ENCODE data around the gene ENOX1.
A peak's percentile ranks its signal among the peaks of the same experiment; 100 is the strongest.

ENOX1 gene

DNA sequence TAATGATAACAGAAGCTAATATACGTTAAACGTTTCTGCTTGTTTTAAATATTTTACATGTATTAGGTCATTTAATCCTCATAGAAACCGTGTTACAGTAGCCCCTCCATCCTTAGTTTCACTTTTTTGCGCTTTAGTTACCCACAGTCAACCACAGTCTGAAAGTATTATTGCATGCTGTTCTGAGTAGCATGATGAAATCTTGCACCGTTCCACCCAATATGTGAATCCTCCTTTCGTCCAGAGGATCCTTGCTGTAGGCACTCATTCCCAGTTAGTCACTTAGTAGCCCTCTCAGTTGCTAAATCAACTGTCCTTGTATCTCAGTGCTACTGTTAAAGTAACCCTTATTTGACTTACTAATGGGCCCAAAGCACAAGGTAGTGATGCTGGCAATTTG lies 257.8 kb downstream of the ENOX1 start:
- WGBS: 98% methylated on average over 4 of the region's 6 CpGs
- no peaks in the 10 kb centered on the region for H3K4me1 ChIP-seq (ENCODE audit: control insufficient read depth, insufficient read depth, low read depth, low read length)
- H2AFZ ChIP-seq (ENCODE audit: low read depth, low read length): no peak overlapping the region
- no peaks in the 10 kb centered on the region for H3K36me3 ChIP-seq (ENCODE audit: control insufficient read depth in 1 of 2, insufficient read depth in 2 of 2, low read depth in 1 of 2, low read length in 2 of 2)
- H3K9me3 ChIP-seq (ENCODE audit: control insufficient read depth, low read length): no peaks in the 10 kb centered on the region
- H4K91ac ChIP-seq (ENCODE audit: low read length): no peak overlapping the region
- no peak overlapping the region for H3K4me2 ChIP-seq (ENCODE audit: low read length, poor library complexity, severe bottlenecking)
- H4K8ac ChIP-seq (ENCODE audit: low read length): no peak overlapping the region
- DNase-seq: peak; percentile 21
- no peak overlapping the region for H3K4ac ChIP-seq (ENCODE audit: low read depth in 1 of 2, low read length in 2 of 2)
- H2BK120ac ChIP-seq (ENCODE audit: low read depth, low read length): no peak overlapping the region
- H3K27ac ChIP-seq (ENCODE audit: low read length, poor library complexity, severe bottlenecking): no peak overlapping the region
- H2BK15ac ChIP-seq (ENCODE audit: low read depth, poor library complexity, severe bottlenecking): no peak overlapping the region
- H3K27me3 ChIP-seq (ENCODE audit: control insufficient read depth in 1 of 2, insufficient read depth in 1 of 2, low read length in 2 of 2): no peaks in the 10 kb centered on the region
- H3K18ac ChIP-seq (ENCODE audit: low read depth in 1 of 2, low read length in 2 of 2): no peak overlapping the region
- H2BK5ac ChIP-seq (ENCODE audit: low read depth, low read length, poor library complexity, severe bottlenecking): no peak overlapping the region
- H2BK12ac ChIP-seq (ENCODE audit: low read length in 2 of 2): no peak overlapping the region
- H2AK5ac ChIP-seq (ENCODE audit: low read length, severe bottlenecking): no peak overlapping the region
- H3K4me3 ChIP-seq (ENCODE audit: insufficient read depth in 1 of 2, low read depth in 1 of 2, low read length in 2 of 2): no peak overlapping the region
- H3K23ac ChIP-seq (ENCODE audit: low read length in 2 of 2): no peak overlapping the region
- no peaks in the 10 kb centered on the region for H3K79me1 ChIP-seq (replicated peaks; ENCODE audit: low read length, poor library complexity, severe bottlenecking)
- no peak overlapping the region for H3K14ac ChIP-seq (ENCODE audit: low read length in 2 of 2)
- no peak overlapping the region for H3K9ac ChIP-seq (ENCODE audit: low read length)

DNA sequence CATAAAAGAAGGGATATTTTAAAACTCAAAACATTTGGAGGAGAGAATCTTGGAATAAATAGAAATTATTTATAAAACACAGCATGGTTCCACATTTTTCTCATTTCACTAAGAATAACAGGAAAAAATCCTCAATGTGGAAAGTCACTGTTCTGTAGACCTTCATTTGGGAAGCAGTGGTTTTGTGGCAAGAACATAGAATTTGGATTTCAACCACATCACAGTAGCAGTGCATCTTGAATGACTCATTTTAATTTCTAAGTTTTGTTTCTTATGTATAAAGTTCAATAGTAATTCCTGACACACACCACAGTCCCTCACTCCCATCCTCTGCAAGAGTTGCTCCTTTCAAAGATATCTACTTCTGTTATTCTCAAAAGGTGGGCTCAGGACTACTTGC lies 264.0 kb downstream of the ENOX1 start:
- no peak overlapping the region for H2BK120ac ChIP-seq (ENCODE audit: low read depth, low read length)
- no peak overlapping the region for H3K4me2 ChIP-seq (ENCODE audit: low read length, poor library complexity, severe bottlenecking)
- no peak overlapping the region for H3K23ac ChIP-seq (ENCODE audit: low read length in 2 of 2)
- H3K9ac ChIP-seq (ENCODE audit: low read length): no peak overlapping the region
- H3K4me1 ChIP-seq (ENCODE audit: control insufficient read depth, insufficient read depth, low read depth, low read length): no peaks in the 10 kb centered on the region
- H3K14ac ChIP-seq (ENCODE audit: low read length in 2 of 2): no peak overlapping the region
- no peaks in the 10 kb centered on the region for H3K9me3 ChIP-seq (ENCODE audit: control insufficient read depth, low read length)
- no peak overlapping the region for H4K91ac ChIP-seq (ENCODE audit: low read length)
- H3K4ac ChIP-seq (ENCODE audit: low read depth in 1 of 2, low read length in 2 of 2): no peak overlapping the region
- H2BK5ac ChIP-seq (ENCODE audit: low read depth, low read length, poor library complexity, severe bottlenecking): no peak overlapping the region
- H2AFZ ChIP-seq (ENCODE audit: low read depth, low read length): no peak overlapping the region
- no peak overlapping the region for H2AK5ac ChIP-seq (ENCODE audit: low read length, severe bottlenecking)
- no peaks in the 10 kb centered on the region for H3K27me3 ChIP-seq (ENCODE audit: control insufficient read depth in 1 of 2, insufficient read depth in 1 of 2, low read length in 2 of 2)
- no peak overlapping the region for H2BK15ac ChIP-seq (ENCODE audit: low read depth, poor library complexity, severe bottlenecking)
- no peak overlapping the region for H3K4me3 ChIP-seq (ENCODE audit: insufficient read depth in 1 of 2, low read depth in 1 of 2, low read length in 2 of 2)
- H4K8ac ChIP-seq (ENCODE audit: low read length): no peak overlapping the region
- H2BK12ac ChIP-seq (ENCODE audit: low read length in 2 of 2): no peak overlapping the region
- no peaks in the 10 kb centered on the region for H3K36me3 ChIP-seq (ENCODE audit: control insufficient read depth in 1 of 2, insufficient read depth in 2 of 2, low read depth in 1 of 2, low read length in 2 of 2)
- no peak overlapping the region for H3K27ac ChIP-seq (ENCODE audit: low read length, poor library complexity, severe bottlenecking)
- H3K18ac ChIP-seq (ENCODE audit: low read depth in 1 of 2, low read length in 2 of 2): no peak overlapping the region
- DNase-seq: peak; percentile 25
- H3K79me1 ChIP-seq (replicated peaks; ENCODE audit: low read length, poor library complexity, severe bottlenecking): no peaks in the 10 kb centered on the region

DNA sequence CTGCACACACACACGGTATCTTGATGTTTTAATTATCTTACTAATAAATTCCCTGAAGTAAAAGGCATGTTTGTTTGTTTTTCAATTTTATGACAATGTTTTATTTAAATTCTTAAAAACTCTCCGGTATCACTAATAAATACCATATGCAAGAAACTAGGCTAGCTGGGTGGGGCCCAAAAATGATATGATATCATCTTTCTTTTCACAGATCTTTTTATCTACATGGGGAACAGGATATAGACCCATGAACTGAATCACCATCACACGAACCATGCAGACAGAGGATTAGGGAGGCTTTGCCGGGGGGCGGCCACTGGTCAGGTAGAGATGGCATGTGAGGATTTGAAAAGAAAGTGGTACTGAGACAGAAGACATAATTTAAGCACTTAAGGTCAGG lies 266.4 kb downstream of the ENOX1 start:
- Histone ChIP-seq H3K36me3 (ENCODE audit: control insufficient read depth in 1 of 2, insufficient read depth in 2 of 2, low read depth in 1 of 2, low read length in 2 of 2) (no peaks in the 10 kb centered on the region), H3K14ac (ENCODE audit: low read length in 2 of 2) (no peak overlapping the region), H3K9me3 (ENCODE audit: control insufficient read depth, low read length) (no peaks in the 10 kb centered on the region), H3K4me1 (ENCODE audit: control insufficient read depth, insufficient read depth, low read depth, low read length) (no peaks in the 10 kb centered on the region), H3K4ac (ENCODE audit: low read depth in 1 of 2, low read length in 2 of 2) (no peak overlapping the region), H2AFZ (ENCODE audit: low read depth, low read length) (no peak overlapping the region), H3K27me3 (ENCODE audit: control insufficient read depth in 1 of 2, insufficient read depth in 1 of 2, low read length in 2 of 2) (no peaks in the 10 kb centered on the region), H3K4me2 (ENCODE audit: low read length, poor library complexity, severe bottlenecking) (no peak overlapping the region), H2BK120ac (ENCODE audit: low read depth, low read length) (no peak overlapping the region), H4K8ac (ENCODE audit: low read length) (no peak overlapping the region), H2BK5ac (ENCODE audit: low read depth, low read length, poor library complexity, severe bottlenecking) (no peak overlapping the region), H3K18ac (ENCODE audit: low read depth in 1 of 2, low read length in 2 of 2) (no peak overlapping the region), H3K23ac (ENCODE audit: low read length in 2 of 2) (no peak overlapping the region), H3K9ac (ENCODE audit: low read length) (no peak overlapping the region), H2BK12ac (ENCODE audit: low read length in 2 of 2) (no peak overlapping the region), H2BK15ac (ENCODE audit: low read depth, poor library complexity, severe bottlenecking) (no peak overlapping the region), H2AK5ac (ENCODE audit: low read length, severe bottlenecking) (no peak overlapping the region), H3K27ac (ENCODE audit: low read length, poor library complexity, severe bottlenecking) (no peak overlapping the region), H4K91ac (ENCODE audit: low read length) (no peak overlapping the region), H3K79me1 (replicated peaks; ENCODE audit: low read length, poor library complexity, severe bottlenecking) (no peaks in the 10 kb centered on the region), H3K4me3 (ENCODE audit: insufficient read depth in 1 of 2, low read depth in 1 of 2, low read length in 2 of 2) (no peak overlapping the region)
- 93% methylated on average over 3 of the region's 5 CpGs for WGBS
- DNase-seq: no peak

DNA sequence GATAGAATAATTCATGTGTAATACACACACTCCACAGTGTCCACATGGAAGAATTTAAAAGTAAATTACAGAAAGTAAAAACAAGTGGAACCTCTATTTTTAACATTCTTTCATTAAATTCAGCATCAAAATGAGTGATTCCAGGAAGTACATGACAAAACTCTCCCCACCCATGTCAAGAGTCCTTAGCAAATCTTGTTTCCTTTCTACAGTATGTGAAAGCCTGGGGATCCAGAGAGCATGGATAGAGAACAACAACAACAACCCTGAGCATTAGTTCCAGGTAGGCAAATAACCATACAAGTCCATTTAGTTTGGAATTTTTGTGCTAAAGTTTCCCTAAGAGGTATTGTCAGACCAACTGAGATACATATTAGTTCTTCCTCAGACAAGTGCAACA lies 267.9 kb downstream of the ENOX1 start:
- Histone ChIP-seq H2BK120ac (ENCODE audit: low read depth, low read length) (no peak overlapping the region), H3K23ac (ENCODE audit: low read length in 2 of 2) (no peak overlapping the region), H3K4me1 (ENCODE audit: control insufficient read depth, insufficient read depth, low read depth, low read length) (no peaks in the 10 kb centered on the region), H3K9me3 (ENCODE audit: control insufficient read depth, low read length) (no peaks in the 10 kb centered on the region), H3K4me3 (ENCODE audit: insufficient read depth in 1 of 2, low read depth in 1 of 2, low read length in 2 of 2) (no peak overlapping the region), H2BK15ac (ENCODE audit: low read depth, poor library complexity, severe bottlenecking) (no peak overlapping the region), H2AK5ac (ENCODE audit: low read length, severe bottlenecking) (no peak overlapping the region), H3K14ac (ENCODE audit: low read length in 2 of 2) (no peak overlapping the region), H3K27ac (ENCODE audit: low read length, poor library complexity, severe bottlenecking) (no peak overlapping the region), H3K4ac (ENCODE audit: low read depth in 1 of 2, low read length in 2 of 2) (no peak overlapping the region), H2AFZ (ENCODE audit: low read depth, low read length) (no peak overlapping the region), H3K18ac (ENCODE audit: low read depth in 1 of 2, low read length in 2 of 2) (no peak overlapping the region), H3K9ac (ENCODE audit: low read length) (no peak overlapping the region), H3K4me2 (ENCODE audit: low read length, poor library complexity, severe bottlenecking) (no peak overlapping the region), H4K91ac (ENCODE audit: low read length) (no peak overlapping the region), H3K79me1 (replicated peaks; ENCODE audit: low read length, poor library complexity, severe bottlenecking) (no peaks in the 10 kb centered on the region), H4K8ac (ENCODE audit: low read length) (no peak overlapping the region), H3K36me3 (ENCODE audit: control insufficient read depth in 1 of 2, insufficient read depth in 2 of 2, low read depth in 1 of 2, low read length in 2 of 2) (no peaks in the 10 kb centered on the region), H2BK12ac (ENCODE audit: low read length in 2 of 2) (no peak overlapping the region), H3K27me3 (ENCODE audit: control insufficient read depth in 1 of 2, insufficient read depth in 1 of 2, low read length in 2 of 2) (no peaks in the 10 kb centered on the region), H2BK5ac (ENCODE audit: low read depth, low read length, poor library complexity, severe bottlenecking) (no peak overlapping the region)
- no peak for DNase-seq

All from mesenchymal stem cell (in vitro differentiated cells and primary cell).